Glutamatergic neuron (in vitro differentiated cells): ENCODE data around the gene ZPLD1. TPM values are rescaled to one million over a fixed set of nuclear protein-coding genes. Genes with fewer than 3 reads are reported as not detected.

Experiments
- DNase-seq: peaks from one replicate; pipeline ENCODE4 v3.0.0; 2022
- H3K27ac Mint-ChIP-seq: one replicate; pipeline ENCODE4 v1.8.0; 2020; ENCODE audit warnings: mild to moderate bottlenecking, mixed read lengths, inconsistent platforms; ENCODE audit not compliant: unreplicated experiment
- H3K27me3 Mint-ChIP-seq: one replicate; pipeline ENCODE4 v1.8.0; 2020; ENCODE audit warnings: mild to moderate bottlenecking, moderate library complexity, mixed read lengths, inconsistent platforms; ENCODE audit not compliant: unreplicated experiment
- H3K36me3 Mint-ChIP-seq: one replicate; pipeline ENCODE4 v1.8.0; 2020; ENCODE audit warnings: mild to moderate bottlenecking, mixed read lengths, inconsistent platforms; ENCODE audit not compliant: unreplicated experiment
- H3K4me1 Mint-ChIP-seq: one replicate; pipeline ENCODE4 v1.8.0; 2020; ENCODE audit warnings: mild to moderate bottlenecking, low read depth, mixed read lengths, inconsistent platforms; ENCODE audit not compliant: unreplicated experiment
- H3K4me3 Mint-ChIP-seq: one replicate; pipeline ENCODE4 v1.8.0; 2020; ENCODE audit warnings: mild to moderate bottlenecking, mixed read lengths, inconsistent platforms; ENCODE audit not compliant: unreplicated experiment
- H3K9me3 Mint-ChIP-seq: one replicate; pipeline ENCODE4 v1.8.0; 2020; ENCODE audit warnings: mild to moderate bottlenecking, moderate library complexity, mixed read lengths, inconsistent platforms; ENCODE audit not compliant: unreplicated experiment
- total RNA-seq: library from RNA; stranded (reverse); fragmentation: NEBNext Ultra II Directional; extraction: Animal tissue kit (Norgen Biotek cat#: 25700); gene quantifications from one replicate; pipeline ENCODE4 v1.2.1, GENCODE V29; 2021; ENCODE audit not compliant: unreplicated experiment
- TF ChIP-seq, protein P1 (sequence below): fragments of 200-600 bp; sonication (generic); IDR thresholded peaks from one replicate; pipeline ENCODE4 v1.5.0; 2021; ENCODE audit not compliant: partially characterized antibody, unreplicated experiment

The ZPLD1 gene
- total RNA-seq, 1 donor from 2014 or later, result not detected

DNA sequence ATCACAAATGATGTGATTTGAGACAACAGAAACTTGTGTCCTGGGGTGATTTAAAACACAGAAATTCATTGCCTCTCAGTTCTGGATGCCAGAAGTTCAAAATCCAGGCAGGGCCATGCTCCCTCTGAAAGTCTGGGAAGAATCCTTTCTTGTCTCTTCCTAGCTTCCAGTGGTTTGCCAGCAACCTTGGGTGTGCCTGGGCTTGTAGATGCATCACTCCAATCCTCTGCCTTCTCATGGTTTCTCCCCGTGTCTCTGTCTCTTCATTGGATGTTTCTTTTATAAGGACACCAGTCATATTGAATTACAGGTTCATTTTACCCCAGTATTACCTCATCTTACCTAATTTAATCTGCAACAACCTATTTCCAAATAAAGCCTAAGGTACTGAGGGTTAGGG lies 16.7 kb downstream of the ZPLD1 start:
- TF ChIP-seq, protein P1, sequence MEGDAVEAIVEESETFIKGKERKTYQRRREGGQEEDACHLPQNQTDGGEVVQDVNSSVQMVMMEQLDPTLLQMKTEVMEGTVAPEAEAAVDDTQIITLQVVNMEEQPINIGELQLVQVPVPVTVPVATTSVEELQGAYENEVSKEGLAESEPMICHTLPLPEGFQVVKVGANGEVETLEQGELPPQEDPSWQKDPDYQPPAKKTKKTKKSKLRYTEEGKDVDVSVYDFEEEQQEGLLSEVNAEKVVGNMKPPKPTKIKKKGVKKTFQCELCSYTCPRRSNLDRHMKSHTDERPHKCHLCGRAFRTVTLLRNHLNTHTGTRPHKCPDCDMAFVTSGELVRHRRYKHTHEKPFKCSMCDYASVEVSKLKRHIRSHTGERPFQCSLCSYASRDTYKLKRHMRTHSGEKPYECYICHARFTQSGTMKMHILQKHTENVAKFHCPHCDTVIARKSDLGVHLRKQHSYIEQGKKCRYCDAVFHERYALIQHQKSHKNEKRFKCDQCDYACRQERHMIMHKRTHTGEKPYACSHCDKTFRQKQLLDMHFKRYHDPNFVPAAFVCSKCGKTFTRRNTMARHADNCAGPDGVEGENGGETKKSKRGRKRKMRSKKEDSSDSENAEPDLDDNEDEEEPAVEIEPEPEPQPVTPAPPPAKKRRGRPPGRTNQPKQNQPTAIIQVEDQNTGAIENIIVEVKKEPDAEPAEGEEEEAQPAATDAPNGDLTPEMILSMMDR, result no peak
- no peak overlapping the region for H3K27ac Mint-ChIP-seq
- no peaks in the 10 kb centered on the region for H3K9me3 Mint-ChIP-seq
- H3K27me3 Mint-ChIP-seq, result no peaks in the 10 kb centered on the region
- no peaks in the 10 kb centered on the region for H3K36me3 Mint-ChIP-seq
- DNase-seq, result no peak
- no peak overlapping the region for H3K4me3 Mint-ChIP-seq
- no peaks in the 10 kb centered on the region for H3K4me1 Mint-ChIP-seq

DNA sequence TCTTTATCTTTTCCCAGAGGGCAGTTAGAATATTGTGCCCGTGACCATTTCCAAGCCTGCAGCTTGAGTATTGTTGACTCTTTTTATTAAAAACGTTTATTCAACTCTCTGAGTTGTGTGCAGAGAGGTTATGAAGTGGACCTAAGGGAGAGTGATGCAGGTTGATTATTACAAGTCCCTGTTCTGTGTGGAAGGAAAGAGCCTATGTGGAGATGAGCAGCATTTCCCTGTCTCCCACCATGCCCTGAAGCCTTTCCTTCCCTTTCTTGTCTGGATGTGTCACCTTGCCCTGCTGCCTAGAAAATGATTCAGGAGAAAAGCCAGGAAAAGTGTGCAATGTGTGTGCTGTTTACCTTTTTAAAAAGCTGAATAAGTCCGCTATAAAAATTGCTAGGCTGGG lies 19.4 kb downstream of the ZPLD1 start:
- Mint-ChIP-seq H3K36me3 (no peaks in the 10 kb centered on the region), H3K9me3 (no peaks in the 10 kb centered on the region), H3K4me1 (no peaks in the 10 kb centered on the region), H3K4me3 (no peak overlapping the region), H3K27ac (no peak overlapping the region), H3K27me3 (no peaks in the 10 kb centered on the region)
- no peak for DNase-seq
- TF ChIP-seq, protein P1, result no peak

DNA sequence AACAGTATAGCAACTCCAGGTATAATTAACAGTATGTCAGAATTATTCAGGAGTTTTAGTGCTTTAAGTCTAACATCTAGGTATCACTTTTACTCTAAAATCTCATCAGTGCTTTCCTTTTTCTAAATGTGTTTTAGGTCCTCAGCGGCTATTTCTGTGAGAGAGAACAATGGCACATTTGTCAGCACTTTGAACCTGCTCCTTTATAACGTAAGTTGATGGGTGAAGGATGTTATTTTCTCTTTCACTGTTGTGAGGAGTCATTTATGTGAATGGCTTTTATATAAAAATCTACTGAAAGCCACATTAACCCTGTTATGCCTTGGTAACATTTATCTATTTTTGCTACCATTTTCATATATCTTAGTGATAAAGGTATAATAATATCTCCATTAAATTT lies 22.8 kb downstream of the ZPLD1 start:
- TF ChIP-seq, protein P1, result no peak
- no peaks in the 10 kb centered on the region for H3K9me3 Mint-ChIP-seq
- no peak for DNase-seq
- no peak overlapping the region for H3K27ac Mint-ChIP-seq
- H3K4me3 Mint-ChIP-seq, result no peak overlapping the region
- H3K36me3 Mint-ChIP-seq, result no peaks in the 10 kb centered on the region
- no peaks in the 10 kb centered on the region for H3K4me1 Mint-ChIP-seq
- no peaks in the 10 kb centered on the region for H3K27me3 Mint-ChIP-seq

DNA sequence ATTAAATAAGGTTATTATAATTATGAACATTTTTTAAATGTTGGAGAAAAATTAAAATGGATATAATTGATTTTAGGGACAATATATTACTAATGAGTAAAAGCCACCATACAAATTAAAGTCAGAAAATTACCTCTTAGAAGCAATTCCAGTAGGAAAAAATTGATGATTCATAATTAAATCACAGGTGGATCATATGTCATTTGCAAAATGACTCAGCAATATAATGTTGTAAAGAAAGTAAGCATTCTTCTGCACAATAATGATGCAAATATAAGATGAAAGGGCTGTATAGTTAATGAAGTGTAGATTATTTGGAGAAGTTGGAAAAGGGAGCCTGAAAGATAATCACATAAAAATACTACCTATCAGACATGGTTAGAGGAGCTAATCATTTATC lies 25.8 kb downstream of the ZPLD1 start:
- Mint-ChIP-seq H3K27me3 (no peaks in the 10 kb centered on the region), H3K36me3 (no peaks in the 10 kb centered on the region), H3K27ac (no peak overlapping the region), H3K4me3 (no peak overlapping the region), H3K9me3 (no peaks in the 10 kb centered on the region), H3K4me1 (no peaks in the 10 kb centered on the region)
- DNase-seq, result no peak
- TF ChIP-seq, protein P1, result no peak

DNA sequence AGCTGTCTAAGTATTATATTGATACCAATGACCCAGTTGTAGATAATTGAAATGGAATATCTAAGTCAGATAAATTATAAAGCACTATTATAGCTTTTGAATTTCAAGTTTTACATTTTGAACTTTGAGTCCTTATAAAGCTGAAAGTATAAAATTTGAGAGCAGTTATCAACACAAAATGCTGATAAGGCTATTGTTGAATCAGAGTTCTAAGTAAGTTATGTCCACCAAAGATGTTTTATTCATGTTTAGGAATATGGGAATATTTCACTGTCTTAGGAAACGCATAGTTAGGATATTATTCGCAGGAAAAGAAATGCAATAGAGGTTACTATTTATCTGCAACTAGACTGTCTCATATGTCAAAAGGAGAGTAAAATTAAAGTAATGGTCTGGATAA lies 29.4 kb downstream of the ZPLD1 start:
- no peak for DNase-seq
- Mint-ChIP-seq H3K9me3 (no peaks in the 10 kb centered on the region), H3K27ac (no peak overlapping the region), H3K27me3 (no peaks in the 10 kb centered on the region), H3K4me1 (peaks cover 1% of the 10 kb centered on the region), H3K4me3 (no peak overlapping the region), H3K36me3 (no peaks in the 10 kb centered on the region)
- TF ChIP-seq, protein P1, result no peak
